GM12874 (cell line): ENCODE measurements around the gene THOC2.

Experiments used
- TF ChIP-seq, protein P1 (sequence below): IDR thresholded peaks from 2 replicates; pipeline ENCODE4 v1.5.1; 2011; ENCODE audit warnings: low read depth, mild to moderate bottlenecking, control low read depth, low read length, moderate library complexity; ENCODE audit not compliant: insufficient read depth

Gene THOC2

DNA sequence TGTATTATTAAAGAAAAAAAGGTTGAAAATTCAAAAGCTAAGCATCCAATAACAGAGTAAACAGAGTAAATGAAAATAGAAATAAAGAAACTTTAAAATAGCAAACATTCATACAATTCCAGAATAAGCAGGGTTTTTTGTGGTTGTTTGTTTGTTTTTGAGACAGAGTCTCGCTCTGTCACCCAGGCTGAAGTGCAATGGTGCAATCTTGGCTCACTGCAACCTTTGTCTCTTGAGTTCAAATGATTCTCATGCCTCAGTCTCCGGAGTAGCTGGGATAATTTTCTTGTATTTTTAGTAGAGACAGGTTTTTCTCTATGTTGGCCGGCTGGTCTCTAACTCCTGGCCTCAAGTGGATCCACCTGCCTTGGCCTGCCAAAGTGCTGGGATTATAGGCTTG is 6.6 kb upstream of the THOC2 start:
- TF ChIP-seq, protein P1, sequence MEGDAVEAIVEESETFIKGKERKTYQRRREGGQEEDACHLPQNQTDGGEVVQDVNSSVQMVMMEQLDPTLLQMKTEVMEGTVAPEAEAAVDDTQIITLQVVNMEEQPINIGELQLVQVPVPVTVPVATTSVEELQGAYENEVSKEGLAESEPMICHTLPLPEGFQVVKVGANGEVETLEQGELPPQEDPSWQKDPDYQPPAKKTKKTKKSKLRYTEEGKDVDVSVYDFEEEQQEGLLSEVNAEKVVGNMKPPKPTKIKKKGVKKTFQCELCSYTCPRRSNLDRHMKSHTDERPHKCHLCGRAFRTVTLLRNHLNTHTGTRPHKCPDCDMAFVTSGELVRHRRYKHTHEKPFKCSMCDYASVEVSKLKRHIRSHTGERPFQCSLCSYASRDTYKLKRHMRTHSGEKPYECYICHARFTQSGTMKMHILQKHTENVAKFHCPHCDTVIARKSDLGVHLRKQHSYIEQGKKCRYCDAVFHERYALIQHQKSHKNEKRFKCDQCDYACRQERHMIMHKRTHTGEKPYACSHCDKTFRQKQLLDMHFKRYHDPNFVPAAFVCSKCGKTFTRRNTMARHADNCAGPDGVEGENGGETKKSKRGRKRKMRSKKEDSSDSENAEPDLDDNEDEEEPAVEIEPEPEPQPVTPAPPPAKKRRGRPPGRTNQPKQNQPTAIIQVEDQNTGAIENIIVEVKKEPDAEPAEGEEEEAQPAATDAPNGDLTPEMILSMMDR = no peak

- TF ChIP-seq, protein P1 = no peak
These were observed 5.6 kb upstream of the THOC2 start for GRCh38 chrX:123738378-123738940.

DNA sequence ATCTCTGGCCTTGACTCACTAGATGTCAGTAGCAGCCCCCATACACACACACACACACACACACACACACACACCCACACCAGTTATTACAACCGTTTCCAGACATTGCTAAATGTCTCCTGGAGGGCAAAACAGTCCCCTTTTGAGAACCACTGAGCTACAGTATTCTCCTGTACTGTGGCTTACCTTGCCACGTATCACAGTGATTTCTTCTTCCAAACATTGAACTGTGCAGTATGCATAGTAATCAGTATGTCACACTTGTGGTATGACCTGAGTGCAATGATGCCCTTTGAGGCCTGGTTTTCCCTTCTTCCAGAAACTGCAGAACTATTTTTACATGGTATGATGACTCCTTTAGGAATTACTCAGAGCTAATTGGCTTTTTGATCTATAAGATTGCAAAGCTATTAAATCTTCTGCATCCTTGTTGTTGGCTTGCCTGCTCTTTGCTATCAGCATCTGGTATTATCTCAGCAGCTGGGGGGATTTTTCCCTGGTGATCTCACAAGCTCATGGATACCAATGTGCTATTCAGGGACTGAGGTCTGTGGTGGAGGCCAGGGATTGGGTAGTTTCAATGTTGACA is 3.6 kb upstream of the THOC2 start:
- TF ChIP-seq, protein P1 = no peak

DNA sequence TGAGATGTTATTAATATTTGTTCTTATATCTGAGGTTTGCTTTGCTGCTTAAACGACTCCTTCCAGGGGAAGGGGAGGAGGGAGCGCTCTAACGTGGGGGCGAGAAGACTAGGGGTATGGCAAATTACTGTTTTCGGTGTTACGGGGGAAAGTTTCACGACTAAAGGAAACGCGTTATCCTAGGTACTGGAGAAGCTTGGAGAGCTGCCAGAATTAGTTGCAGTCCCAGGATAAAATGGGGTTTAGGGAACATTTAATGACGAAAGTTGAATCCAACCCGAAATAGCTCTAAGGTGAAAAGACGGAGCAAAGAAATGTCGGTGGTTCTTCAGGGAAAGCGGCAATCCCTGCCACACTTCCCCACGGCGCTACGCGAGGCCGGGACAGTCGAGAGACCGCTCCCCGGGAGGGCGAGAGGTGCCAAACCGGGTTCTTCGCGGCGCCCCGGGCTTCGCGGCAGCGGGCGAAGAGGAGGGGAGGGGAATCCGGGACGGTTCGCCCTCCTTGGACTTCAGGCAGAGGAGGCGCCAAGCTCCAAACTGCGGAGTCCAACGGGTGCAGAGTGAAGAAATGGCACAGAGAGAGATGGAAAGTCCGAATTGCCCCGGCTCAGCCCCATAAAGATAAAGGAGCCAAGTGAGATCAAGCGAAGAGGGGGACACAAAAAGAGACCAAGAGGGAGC is 724 bp downstream of the THOC2 start:
- TF ChIP-seq, protein P1 = no peak

GRCh38 chrX:123731258-123731986 is 1.4 kb downstream of the THOC2 start:
- TF ChIP-seq, protein P1 = no peak

DNA sequence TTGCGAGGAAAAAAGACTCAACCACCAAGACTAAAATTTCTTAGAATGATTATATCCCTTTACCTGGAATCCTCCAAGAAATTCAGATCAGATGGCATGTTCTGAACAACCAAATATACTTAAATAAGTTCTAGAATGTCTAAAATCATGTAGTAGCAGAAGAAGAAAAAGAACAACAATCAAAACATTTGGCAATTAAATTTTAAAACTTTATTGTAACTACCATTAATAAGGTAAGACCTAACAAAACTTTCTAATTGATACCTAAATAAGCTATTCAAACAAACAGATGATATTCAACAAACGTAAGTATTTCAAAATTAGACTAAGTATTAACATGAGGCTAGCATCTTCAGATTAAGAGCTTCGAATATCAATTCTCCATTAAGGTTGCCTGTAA is 4.3 kb downstream of the THOC2 start:
- TF ChIP-seq, protein P1 = no peak

DNA sequence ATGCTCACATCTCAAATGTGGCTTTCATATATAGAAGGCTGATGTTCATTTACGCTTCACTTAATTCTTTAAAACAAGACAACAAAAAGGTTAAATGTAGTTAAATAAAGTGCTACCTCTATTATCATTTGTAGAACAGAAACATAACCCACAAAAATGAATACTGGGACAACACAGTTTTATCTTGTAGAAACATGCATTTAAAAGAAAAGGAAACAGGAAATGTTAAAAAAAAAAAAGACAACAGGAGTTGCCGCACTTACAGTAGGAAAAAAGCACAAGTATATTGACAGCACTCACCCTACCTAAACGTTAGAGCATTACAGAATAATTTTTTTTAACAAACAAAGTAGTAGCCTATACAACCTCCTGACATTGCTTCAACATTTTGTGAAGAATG is 4.8 kb downstream of the THOC2 start:
- TF ChIP-seq, protein P1 = no peak
